AG09309 (cell line): ENCODE results near the gene CALM3.

ENCODE experiments used
- DNase-seq: peaks from one replicate; pipeline ENCODE4 v3.0.0-alpha.2; 2010; ENCODE audit warnings: low read depth
- H3K4me3 ChIP-seq: 2 replicates; pipeline ENCODE4 v1.5.1; 2011; ENCODE audit warnings: mild to moderate bottlenecking, low read depth, low read length, moderate library complexity; ENCODE audit not compliant: control insufficient read depth
- CTCF ChIP-seq: IDR thresholded peaks from 2 replicates; pipeline ENCODE4 v1.5.1; 2011; ENCODE audit warnings: mild to moderate bottlenecking, low read depth, low read length, inconsistent platforms; ENCODE audit not compliant: insufficient read depth, control insufficient read depth; ENCODE audit errors: missing control alignments

The CALM3 gene

DNA sequence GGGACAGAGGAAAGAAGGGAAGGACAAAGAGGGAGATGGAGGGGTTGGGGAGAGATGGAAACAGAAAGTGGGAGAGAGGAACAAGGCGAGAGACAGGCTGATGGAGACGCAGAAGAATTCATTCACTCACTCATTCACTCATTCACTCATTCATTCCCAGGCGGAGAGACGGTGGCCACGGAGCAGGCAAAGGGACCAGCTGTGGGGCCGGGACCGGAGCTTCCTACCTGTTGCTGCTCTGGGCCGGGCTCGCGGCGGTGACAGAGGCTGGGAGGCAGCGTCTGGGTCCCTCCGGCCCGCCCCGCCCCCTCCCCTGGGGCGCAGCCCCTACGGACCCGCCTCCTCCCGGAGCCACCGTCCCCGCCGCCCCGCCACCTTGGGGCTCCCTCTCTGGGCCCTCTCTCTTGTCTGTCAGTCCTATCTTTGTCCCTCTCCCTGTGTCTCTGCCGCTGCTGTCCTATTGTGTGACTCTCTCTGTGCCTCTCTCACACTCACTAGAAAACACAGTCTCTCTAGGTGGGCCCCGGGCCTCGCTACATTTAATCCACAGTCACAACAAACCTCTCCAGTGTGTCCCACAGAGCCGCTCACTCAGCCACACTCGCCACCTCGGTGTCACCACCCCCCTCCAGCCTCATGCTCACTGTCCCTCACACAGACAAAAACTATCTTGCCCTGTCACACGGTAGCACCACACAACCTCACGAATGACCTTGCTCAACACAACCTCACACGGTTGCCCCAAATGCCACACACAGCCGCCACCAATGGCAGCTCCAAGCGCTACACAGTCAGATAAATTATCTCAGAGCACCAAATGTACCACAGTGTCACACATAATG is 35.0 kb downstream of the CALM3 start, which contains the start of gene GNG8:
GNG8 (minus strand) TSS at position 283 of the 842 bp plus-strand sequence. CDS start 1,520 bp downstream, outside the sequence.
- no peak for TF ChIP-seq CTCF
- no peak for DNase-seq
- H3K4me3 ChIP-seq, result no peak within 1 kb of the TSS

DNA sequence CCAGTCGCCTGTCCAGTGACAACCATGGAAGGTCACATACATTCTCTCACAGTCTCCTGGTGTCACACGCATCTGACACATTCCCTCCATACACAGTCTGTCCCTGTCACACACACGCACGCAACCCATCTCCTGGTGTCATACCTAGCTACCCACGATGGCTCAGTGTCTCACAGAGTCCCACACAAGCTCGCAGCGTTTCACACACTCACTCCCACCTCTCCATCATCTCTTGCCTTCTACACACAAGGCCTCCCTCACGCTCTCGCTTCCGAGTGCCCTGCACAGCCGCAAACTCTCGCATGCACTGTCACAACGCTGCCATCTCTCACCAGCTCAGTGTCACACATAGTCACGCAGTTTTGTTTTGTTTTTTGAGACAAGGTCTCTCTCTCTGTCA is 36.1 kb downstream of the CALM3 start:
- DNase-seq, result no peak
- no peak overlapping the region for H3K4me3 ChIP-seq
- no peak for TF ChIP-seq CTCF

- peak overlapping the region; percentile 60 for H3K4me3 ChIP-seq
- TF ChIP-seq CTCF, result no peak
- no peak for DNase-seq
These were observed 38.4 kb downstream of the CALM3 start for GRCh38 chr19:46639358-46640182.

GRCh38 chr19:46640656-46641055 is 39.5 kb downstream of the CALM3 start:
- no peak for DNase-seq
- no peak for TF ChIP-seq CTCF
- no peak overlapping the region for H3K4me3 ChIP-seq

DNA sequence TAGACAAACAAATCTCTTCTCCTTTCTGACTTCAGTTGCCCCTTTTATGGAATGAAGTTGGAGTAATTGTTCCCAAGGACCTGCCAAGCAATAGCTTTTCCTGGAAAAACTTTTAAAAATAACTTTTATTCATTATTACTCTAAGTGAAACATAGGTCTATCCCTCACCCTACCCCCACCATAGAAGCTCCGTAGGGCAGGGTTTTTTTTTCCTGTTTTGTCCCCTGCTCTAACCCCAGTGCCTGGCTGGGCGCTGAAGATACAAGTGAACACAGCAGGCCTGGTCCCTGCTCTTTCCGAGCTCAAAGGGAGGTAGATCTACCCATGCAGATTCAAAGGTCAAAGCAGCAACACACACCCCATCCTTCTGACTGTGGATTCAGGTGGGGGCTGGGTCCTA is 43.6 kb downstream of the CALM3 start:
- H3K4me3 ChIP-seq, result no peak overlapping the region
- TF ChIP-seq CTCF, result no peak
- no peak for DNase-seq

DNA sequence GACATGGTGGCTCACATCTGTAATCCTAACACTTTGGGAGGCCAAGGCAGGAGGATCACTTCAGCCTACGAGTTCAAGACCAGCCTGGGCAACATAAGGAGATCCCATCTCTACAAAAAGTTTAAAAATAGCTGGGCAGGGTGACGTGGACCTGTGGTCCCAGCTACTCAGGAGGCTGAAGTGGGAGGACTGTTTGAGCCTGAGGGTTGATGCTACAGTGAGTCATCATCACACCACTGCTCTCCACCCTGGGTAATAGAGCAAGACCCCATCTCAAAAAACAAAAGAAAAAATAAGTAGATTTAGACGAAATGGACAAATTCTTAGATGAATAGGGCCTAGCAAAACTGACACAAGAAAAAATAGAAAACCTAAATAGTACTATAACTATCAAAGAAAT is 45.3 kb downstream of the CALM3 start:
- no peak overlapping the region for H3K4me3 ChIP-seq
- no peak for DNase-seq
- TF ChIP-seq CTCF, result no peak
